Parathyroid adenoma (tissue), 2 donors: ENCODE measurements around the gene ANO5.
"Not testable (repeated sequence)": the region's sequence is repeated elsewhere in the genome, so short reads cannot be mapped to it uniquely, and the experiment has no call there.

Experiments
- H2AFZ ChIP-seq: fragments of 300-600 bp; sonication (generic); one replicate; pipeline ENCODE4 v1.7.0; 2017; ENCODE audit warnings: antibody characterized with exemption, mild to moderate bottlenecking
- H3K27ac ChIP-seq: fragments of 300-600 bp; sonication (generic); one replicate; pipeline ENCODE4 v1.7.0; 2017
- H3K27me3 ChIP-seq: fragments of 300-600 bp; sonication (generic); one replicate; pipeline ENCODE4 v1.7.0; 2017; ENCODE audit warnings: low read length; ENCODE audit not compliant: control insufficient read depth, insufficient read depth
- H3K36me3 ChIP-seq: fragments of 300-600 bp; sonication (generic); one replicate; pipeline ENCODE4 v1.7.0; 2017; ENCODE audit warnings: low read length; ENCODE audit not compliant: control insufficient read depth, insufficient read depth
- H3K4me1 ChIP-seq: fragments of 300-600 bp; sonication (generic); one replicate; pipeline ENCODE4 v1.7.0; 2017; ENCODE audit warnings: control low read depth
- H3K4me2 ChIP-seq: fragments of 300-600 bp; sonication (generic); one replicate; pipeline ENCODE4 v1.7.0; 2017; ENCODE audit warnings: low read length
- H3K4me3 ChIP-seq: fragments of 300-600 bp; sonication (generic); one replicate; pipeline ENCODE4 v1.7.0; 2017; ENCODE audit warnings: low read depth, low read length
- H3K79me2 ChIP-seq: fragments of 300-600 bp; sonication (generic); one replicate; pipeline ENCODE4 v1.7.0; 2017; ENCODE audit warnings: control low read depth
- H3K9ac ChIP-seq: fragments of 300-600 bp; sonication (generic); one replicate; pipeline ENCODE4 v1.7.0; 2017; ENCODE audit warnings: mild to moderate bottlenecking
- H3K9me3 ChIP-seq: fragments of 300-600 bp; sonication (generic); one replicate; pipeline ENCODE4 v1.7.0; 2017; ENCODE audit warnings: low read length; ENCODE audit not compliant: control insufficient read depth
- TF ChIP-seq, protein P1 (sequence below): fragments of 300-600 bp; sonication (generic); IDR thresholded peaks from one replicate; pipeline ENCODE4 v1.7.0; 2017; ENCODE audit warnings: antibody characterized with exemption, mild to moderate bottlenecking
- donor health status: primary hyperparathyroidism.

Gene ANO5

DNA sequence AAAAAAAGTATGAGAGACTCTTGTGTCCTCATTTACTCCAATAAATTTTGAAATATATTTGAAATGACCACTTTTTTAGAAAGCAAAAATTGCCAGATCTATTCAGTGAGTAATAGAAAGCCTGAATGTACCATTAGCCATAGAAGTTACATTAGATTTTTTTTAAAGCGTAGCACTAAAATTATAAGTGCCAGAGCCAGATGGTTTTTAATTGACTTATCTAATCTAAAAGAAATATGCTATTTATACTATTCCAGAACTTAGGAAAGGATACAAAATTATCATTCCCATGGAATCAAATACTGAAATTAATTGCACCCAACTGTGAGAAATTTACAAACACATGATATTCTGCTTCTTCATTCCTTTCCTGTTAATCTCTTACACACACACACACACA is 80.9 kb downstream of the ANO5 start:
- Histone ChIP-seq H3K4me2 (no peak overlapping the region), H3K36me3 (no peaks in the 10 kb centered on the region)
- TF ChIP-seq, protein P1, sequence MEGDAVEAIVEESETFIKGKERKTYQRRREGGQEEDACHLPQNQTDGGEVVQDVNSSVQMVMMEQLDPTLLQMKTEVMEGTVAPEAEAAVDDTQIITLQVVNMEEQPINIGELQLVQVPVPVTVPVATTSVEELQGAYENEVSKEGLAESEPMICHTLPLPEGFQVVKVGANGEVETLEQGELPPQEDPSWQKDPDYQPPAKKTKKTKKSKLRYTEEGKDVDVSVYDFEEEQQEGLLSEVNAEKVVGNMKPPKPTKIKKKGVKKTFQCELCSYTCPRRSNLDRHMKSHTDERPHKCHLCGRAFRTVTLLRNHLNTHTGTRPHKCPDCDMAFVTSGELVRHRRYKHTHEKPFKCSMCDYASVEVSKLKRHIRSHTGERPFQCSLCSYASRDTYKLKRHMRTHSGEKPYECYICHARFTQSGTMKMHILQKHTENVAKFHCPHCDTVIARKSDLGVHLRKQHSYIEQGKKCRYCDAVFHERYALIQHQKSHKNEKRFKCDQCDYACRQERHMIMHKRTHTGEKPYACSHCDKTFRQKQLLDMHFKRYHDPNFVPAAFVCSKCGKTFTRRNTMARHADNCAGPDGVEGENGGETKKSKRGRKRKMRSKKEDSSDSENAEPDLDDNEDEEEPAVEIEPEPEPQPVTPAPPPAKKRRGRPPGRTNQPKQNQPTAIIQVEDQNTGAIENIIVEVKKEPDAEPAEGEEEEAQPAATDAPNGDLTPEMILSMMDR: no peak

DNA sequence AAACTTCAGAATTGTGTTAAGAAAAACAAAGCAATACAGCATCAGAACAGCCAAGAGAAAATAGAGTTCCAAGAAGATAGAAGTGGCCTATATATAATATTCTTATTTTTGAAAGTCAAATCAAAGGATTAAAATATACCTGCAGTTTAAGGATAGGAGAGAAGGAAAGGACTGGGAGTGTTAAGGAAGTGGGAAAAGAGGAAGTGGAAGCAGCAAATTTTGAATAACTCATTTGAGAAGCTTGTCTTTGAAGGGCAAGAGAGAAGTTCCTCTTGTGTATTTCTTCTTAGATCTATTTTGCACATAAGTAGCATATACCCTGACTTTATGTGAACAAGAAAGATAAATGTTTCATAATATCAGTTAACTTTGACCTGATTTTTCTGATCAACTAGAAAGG is 82.7 kb downstream of the ANO5 start:
- Histone ChIP-seq H3K4me2 (no peak overlapping the region), H3K4me1 (no peaks in the 10 kb centered on the region), H3K9ac (no peak overlapping the region), H3K9me3 (no peaks in the 10 kb centered on the region), H3K79me2 (no peaks in the 10 kb centered on the region), H3K27me3 (no peaks in the 10 kb centered on the region), H2AFZ (no peak overlapping the region), H3K27ac (no peak overlapping the region), H3K36me3 (no peaks in the 10 kb centered on the region), H3K4me3 (no peak overlapping the region)
- TF ChIP-seq, protein P1: no peak

More for the DNA sequence above, 80.9 kb downstream of the ANO5 start:
- H3K4me1 ChIP-seq: no peaks in the 10 kb centered on the region
- no peaks in the 10 kb centered on the region for H3K27me3 ChIP-seq
- H3K9ac ChIP-seq: no peak overlapping the region
- no peak overlapping the region for H3K27ac ChIP-seq
- no peak overlapping the region for H3K4me3 ChIP-seq
- no peaks in the 10 kb centered on the region for H3K9me3 ChIP-seq
- no peaks in the 10 kb centered on the region for H3K79me2 ChIP-seq
- H2AFZ ChIP-seq: no peak overlapping the region

DNA sequence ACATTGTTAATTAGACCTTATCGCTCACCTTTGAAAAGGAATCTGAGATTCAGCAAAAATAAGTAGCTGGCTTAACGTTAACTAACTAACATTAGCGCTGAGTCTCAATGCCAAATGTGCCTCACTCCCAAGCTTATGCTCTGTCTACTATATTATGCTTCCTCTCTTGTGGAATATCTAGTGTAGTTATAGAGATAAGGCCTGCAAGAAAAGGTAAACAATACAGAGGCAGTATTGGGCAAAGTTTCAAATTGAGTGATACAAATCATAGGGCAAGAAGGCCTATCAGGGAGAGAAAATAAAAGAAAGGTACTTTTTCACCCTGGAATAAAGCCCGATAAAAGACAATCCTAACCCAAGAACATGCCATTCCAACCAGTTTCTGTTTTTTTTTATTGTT is 83.7 kb downstream of the ANO5 start:
- Histone ChIP-seq H3K4me1 (no peaks in the 10 kb centered on the region), H3K36me3 (no peaks in the 10 kb centered on the region), H3K27ac (peak overlapping the region; percentile 47), H3K9ac (no peak overlapping the region), H3K4me3 (no peak overlapping the region), H3K9me3 (no peaks in the 10 kb centered on the region), H3K27me3 (no peaks in the 10 kb centered on the region), H3K79me2 (no peaks in the 10 kb centered on the region), H3K4me2 (peak overlapping the region; percentile 38), H2AFZ (no peak overlapping the region)
- TF ChIP-seq, protein P1: no peak

DNA sequence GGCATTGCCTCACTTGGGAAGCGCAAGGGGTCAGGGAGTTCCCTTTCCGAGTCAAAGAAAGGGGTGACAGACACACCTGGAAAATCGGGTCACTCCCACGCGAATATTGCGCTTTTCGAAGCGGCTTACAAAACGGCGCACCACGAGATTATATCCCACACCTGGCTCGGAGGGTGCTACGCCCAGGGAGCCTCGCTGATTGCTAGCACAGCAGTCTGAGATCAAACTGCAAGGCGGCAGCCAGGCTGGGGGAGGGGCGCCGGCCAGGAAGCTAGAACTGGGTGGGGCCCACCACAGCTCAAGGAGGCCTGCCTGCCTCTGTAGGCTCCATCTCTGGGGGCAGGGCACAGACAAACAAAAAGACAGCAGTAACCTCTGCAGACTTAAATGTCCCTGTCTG is 92.1 kb downstream of the ANO5 start:
- H3K79me2 ChIP-seq, H3K27ac ChIP-seq, H3K9me3 ChIP-seq: not testable (repeated sequence)

DNA sequence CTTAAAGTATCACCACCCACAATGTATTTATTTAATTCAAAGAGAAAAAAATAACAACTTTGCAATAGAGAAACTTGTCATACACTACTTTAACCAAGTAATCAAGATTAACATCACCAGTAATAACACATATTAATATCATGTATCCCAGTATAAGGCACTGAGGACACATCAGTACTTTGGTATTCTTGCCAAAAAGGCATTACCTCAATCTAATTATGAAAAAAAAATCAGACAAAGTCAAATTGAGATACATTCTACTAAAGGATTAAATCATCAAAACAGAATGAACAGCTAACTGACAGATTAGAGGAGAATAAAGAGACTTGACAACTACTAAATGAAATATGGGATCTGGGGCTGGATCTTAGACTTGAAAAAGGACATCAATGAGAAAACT is 109.5 kb downstream of the ANO5 start:
- H2AFZ ChIP-seq: no peak overlapping the region
- TF ChIP-seq, protein P1: no peak
- no peaks in the 10 kb centered on the region for H3K27me3 ChIP-seq
- no peak overlapping the region for H3K27ac ChIP-seq
- H3K4me3 ChIP-seq: no peak overlapping the region
- no peaks in the 10 kb centered on the region for H3K79me2 ChIP-seq
- no peak overlapping the region for H3K4me2 ChIP-seq
- no peaks in the 10 kb centered on the region for H3K4me1 ChIP-seq
- H3K36me3 ChIP-seq: no peaks in the 10 kb centered on the region
- H3K9me3 ChIP-seq: no peaks in the 10 kb centered on the region
- H3K9ac ChIP-seq: no peak overlapping the region

More for the DNA sequence above, 92.1 kb downstream of the ANO5 start:
- H3K9ac ChIP-seq, H3K4me3 ChIP-seq, H3K27me3 ChIP-seq, H3K4me2 ChIP-seq, H2AFZ ChIP-seq, H3K36me3 ChIP-seq, H3K4me1 ChIP-seq: not testable (repeated sequence)
